K562 (cell line): ENCODE results near the gene S100A7A. TPM values are rescaled to one million over a fixed set of nuclear protein-coding genes. Genes with fewer than 3 reads are reported as not detected.

Experiments used
- BCL6 ChIP-seq: fragments of 250-450 bp; sonication (Bioruptor Pico); IDR thresholded peaks from 2 replicates; pipeline ENCODE4 v1.4.0; 2020
- EHMT2 ChIP-seq: fragments of 450-650 bp; IDR thresholded peaks from 2 replicates; pipeline ENCODE4 v1.6.1; 2018; ENCODE audit warnings: antibody characterized with exemption
- HDAC1 ChIP-seq, 2 experiments: fragments of 450-650 bp; IDR thresholded peaks; 2 replicates each; pipeline ENCODE4 v1.6.1; 2016 to 2017; ENCODE audit warnings: inconsistent platforms in 1 of 2, mild to moderate bottlenecking in 1 of 2, moderate library complexity in 1 of 2
- MAZ ChIP-seq, 2 experiments: fragments of 450-650 bp in 1 of 2; sonication (generic) in 1 of 2; formaldehyde crosslinking; IDR thresholded peaks in 1 of 2; conservative IDR thresholded peaks in 1 of 2; 2 replicates each; pipeline versions ENCODE4 v1.4.0 to v1.5.0; 2020; ENCODE audit warnings: mild to moderate bottlenecking in 1 of 2, missing genetic modification reagents in 1 of 2
- MTA2 ChIP-seq: fragments of 450-650 bp; IDR thresholded peaks from 2 replicates; pipeline ENCODE4 v1.6.1; 2016; ENCODE audit warnings: low read depth
- RAD21 ChIP-seq, 2 experiments: fragments of 250-450 bp in 1 of 2; fragments of 450-650 bp in 1 of 2; sonication (Bioruptor Pico) in 1 of 2; formaldehyde crosslinking in 1 of 2; IDR thresholded peaks in 1 of 2; conservative IDR thresholded peaks in 1 of 2; 2 replicates each; pipeline versions ENCODE4 v1.4.0 to v1.8.0; 2020 to 2022; ENCODE audit warnings: mild to moderate bottlenecking in 2 of 2, moderate library complexity in 1 of 2
- RB1 ChIP-seq: fragments of 450-650 bp; IDR thresholded peaks from 2 replicates; pipeline ENCODE4 v1.6.1; 2017; ENCODE audit warnings: low read depth, mild to moderate bottlenecking
- SMC3 ChIP-seq: conservative IDR thresholded peaks from 2 replicates; pipeline ENCODE4 v1.6.1; 2011; ENCODE audit warnings: low read depth, low read length, improper control_type of control experiment; ENCODE audit not compliant: insufficient read depth
- SRF ChIP-seq, 2 experiments: fragments of 250-450, 450-650 bp in 1 of 2; sonication (Bioruptor Pico) in 1 of 2; sonication (generic) in 1 of 2; formaldehyde crosslinking; IDR thresholded peaks; 2 replicates each; pipeline versions ENCODE4 v1.5.0 to v1.5.1; 2020 to 2022; ENCODE audit warnings: mild to moderate bottlenecking in 1 of 2, missing genetic modification reagents in 1 of 2
- polyA plus RNA-seq, 8 experiments: library from polyadenylated mRNA; depleted of rRNA in 4 of 8; stranded (reverse) in 5 of 8; unstranded in 3 of 8; fragments of >200 nt; fragmentation: Nextera tagmentation in 2 of 8; fragmentation: Illumina TruSeq in 1 of 8; extraction: Ambion mirVana in 2 of 8; extraction: Trizol in 1 of 8; gene quantifications; 2 replicates each; pipeline versions ENCODE4 v1.2.1 to v1.2.3, GENCODE V29; 2011 to 2014; ENCODE audit warnings: inconsistent platforms in 1 of 8, missing spikeins in 1 of 8
- total RNA-seq, 7 experiments: library from RNA; depleted of rRNA in 6 of 7; stranded (reverse); fragments of >200 nt in 6 of 7; fragmentation: Illumina TruSeq in 2 of 7; extraction: Trizol in 2 of 7; gene quantifications; 2 replicates each; pipeline versions ENCODE4 v1.2.1 to v1.2.3, GENCODE V29; 2011 to 2021; ENCODE audit warnings: low replicate concordance in 1 of 7
- TF ChIP-seq, protein P1 (sequence below), 2 experiments: fragments of 450-650 bp; formaldehyde crosslinking in 1 of 2; IDR thresholded peaks; 2 replicates each; pipeline versions ENCODE4 v1.4.0 to v1.6.1; 2014 to 2020; ENCODE audit warnings: mild to moderate bottlenecking in 2 of 2, borderline replicate concordance in 1 of 2, low read depth in 1 of 2
- TF ChIP-seq, protein P2 (sequence below): fragments of 250-450 bp; sonication (Bioruptor Pico); IDR thresholded peaks from 2 replicates; pipeline ENCODE4 v1.5.0; 2020; ENCODE audit warnings: mild to moderate bottlenecking, borderline replicate concordance
- TF ChIP-seq, protein P3 (sequence below): sonication (generic); formaldehyde crosslinking; IDR thresholded peaks from 2 replicates; pipeline ENCODE4 v1.9.0; 2022; ENCODE audit warnings: mild to moderate bottlenecking, missing genetic modification reagents
- TF ChIP-seq, protein P4 (sequence below): fragments of 450-650 bp; IDR thresholded peaks from 2 replicates; pipeline ENCODE4 v1.6.1; 2014; ENCODE audit warnings: low read depth, mild to moderate bottlenecking, moderate library complexity, borderline replicate concordance

S100A7A gene
- total and polyA plus RNA-seq, 9 of the 15 experiments (the other 6 are each of a cell fraction or from before 2014, with no cell fraction given) = not detected

DNA sequence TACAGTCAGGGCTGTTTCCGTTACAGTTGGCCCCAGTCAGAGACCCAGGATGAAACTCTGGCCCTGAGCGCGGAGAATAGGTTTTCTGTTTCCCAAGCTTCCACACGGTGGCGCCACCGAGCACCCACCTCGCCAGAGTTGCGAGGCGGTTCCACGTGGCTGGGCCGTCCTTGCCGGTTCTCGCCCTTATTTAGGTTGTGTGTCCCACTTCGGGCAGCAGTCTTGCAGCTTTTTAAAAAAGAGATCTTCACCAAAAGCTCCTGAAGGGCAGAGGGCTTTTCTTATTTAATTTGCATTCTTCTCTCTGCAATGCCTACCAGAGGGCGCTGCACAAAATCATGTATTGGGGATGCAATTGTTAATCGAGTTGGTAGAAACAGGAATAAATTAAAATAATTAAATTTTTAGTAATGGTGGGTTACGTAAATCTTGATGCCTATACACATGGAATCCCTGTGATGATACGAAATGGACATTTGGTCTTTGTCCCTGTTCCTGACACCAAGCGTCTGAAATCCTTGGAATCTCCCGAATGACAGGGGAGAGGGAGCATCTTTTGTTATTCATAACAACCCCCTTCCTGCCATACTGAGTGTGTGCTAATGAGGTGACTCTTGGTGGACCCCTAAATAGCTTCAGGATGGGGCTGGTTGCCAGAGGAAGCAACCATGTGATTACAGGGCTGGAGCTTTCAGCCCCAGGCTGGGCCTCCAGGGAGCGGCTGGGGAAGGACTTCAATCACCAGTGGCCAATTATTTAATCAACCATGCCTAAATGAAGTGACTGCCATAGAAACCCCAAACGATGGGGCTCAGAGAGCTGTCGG, 49.7 kb downstream of the S100A7A start (continued):
- TF ChIP-seq, protein P1, sequence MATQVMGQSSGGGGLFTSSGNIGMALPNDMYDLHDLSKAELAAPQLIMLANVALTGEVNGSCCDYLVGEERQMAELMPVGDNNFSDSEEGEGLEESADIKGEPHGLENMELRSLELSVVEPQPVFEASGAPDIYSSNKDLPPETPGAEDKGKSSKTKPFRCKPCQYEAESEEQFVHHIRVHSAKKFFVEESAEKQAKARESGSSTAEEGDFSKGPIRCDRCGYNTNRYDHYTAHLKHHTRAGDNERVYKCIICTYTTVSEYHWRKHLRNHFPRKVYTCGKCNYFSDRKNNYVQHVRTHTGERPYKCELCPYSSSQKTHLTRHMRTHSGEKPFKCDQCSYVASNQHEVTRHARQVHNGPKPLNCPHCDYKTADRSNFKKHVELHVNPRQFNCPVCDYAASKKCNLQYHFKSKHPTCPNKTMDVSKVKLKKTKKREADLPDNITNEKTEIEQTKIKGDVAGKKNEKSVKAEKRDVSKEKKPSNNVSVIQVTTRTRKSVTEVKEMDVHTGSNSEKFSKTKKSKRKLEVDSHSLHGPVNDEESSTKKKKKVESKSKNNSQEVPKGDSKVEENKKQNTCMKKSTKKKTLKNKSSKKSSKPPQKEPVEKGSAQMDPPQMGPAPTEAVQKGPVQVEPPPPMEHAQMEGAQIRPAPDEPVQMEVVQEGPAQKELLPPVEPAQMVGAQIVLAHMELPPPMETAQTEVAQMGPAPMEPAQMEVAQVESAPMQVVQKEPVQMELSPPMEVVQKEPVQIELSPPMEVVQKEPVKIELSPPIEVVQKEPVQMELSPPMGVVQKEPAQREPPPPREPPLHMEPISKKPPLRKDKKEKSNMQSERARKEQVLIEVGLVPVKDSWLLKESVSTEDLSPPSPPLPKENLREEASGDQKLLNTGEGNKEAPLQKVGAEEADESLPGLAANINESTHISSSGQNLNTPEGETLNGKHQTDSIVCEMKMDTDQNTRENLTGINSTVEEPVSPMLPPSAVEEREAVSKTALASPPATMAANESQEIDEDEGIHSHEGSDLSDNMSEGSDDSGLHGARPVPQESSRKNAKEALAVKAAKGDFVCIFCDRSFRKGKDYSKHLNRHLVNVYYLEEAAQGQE (IDR thresholded peaks at IDR 0.05; ENCODE audit: borderline replicate concordance) = peak; percentile 69; the same call in 1 of the 2 replicates
- TF ChIP-seq, protein P1 (CRISPR knock-in tag; IDR thresholded peaks at IDR 0.05; ENCODE audit: low read depth) = no peak
- peak; percentile 51; the same call in 1 of the 2 replicates for TF ChIP-seq SMC3
- TF ChIP-seq, protein P2, sequence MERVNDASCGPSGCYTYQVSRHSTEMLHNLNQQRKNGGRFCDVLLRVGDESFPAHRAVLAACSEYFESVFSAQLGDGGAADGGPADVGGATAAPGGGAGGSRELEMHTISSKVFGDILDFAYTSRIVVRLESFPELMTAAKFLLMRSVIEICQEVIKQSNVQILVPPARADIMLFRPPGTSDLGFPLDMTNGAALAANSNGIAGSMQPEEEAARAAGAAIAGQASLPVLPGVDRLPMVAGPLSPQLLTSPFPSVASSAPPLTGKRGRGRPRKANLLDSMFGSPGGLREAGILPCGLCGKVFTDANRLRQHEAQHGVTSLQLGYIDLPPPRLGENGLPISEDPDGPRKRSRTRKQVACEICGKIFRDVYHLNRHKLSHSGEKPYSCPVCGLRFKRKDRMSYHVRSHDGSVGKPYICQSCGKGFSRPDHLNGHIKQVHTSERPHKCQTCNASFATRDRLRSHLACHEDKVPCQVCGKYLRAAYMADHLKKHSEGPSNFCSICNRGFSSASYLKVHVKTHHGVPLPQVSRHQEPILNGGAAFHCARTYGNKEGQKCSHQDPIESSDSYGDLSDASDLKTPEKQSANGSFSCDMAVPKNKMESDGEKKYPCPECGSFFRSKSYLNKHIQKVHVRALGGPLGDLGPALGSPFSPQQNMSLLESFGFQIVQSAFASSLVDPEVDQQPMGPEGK (CRISPR knock-in tag) = no peak
- TF ChIP-seq, protein P3, sequence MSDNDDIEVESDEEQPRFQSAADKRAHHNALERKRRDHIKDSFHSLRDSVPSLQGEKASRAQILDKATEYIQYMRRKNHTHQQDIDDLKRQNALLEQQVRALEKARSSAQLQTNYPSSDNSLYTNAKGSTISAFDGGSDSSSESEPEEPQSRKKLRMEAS = peak; percentile 86
- TF ChIP-seq RB1 = peak; percentile 48; the same call in 1 of the 2 replicates
- no peak for TF ChIP-seq BCL6 (CRISPR knock-in tag)
- 0 out of 4 replicates have a peak, but pooled peaks of 1 of the 2 experiments have one; percentile 43 for TF ChIP-seq MAZ (CRISPR knock-in tag; conservative IDR thresholded peaks at IDR 0.05 in 1 of 2, IDR thresholded peaks at IDR 0.05 in 1 of 2)
- 0 out of 4 replicates have a peak, but pooled peaks of 1 of the 2 experiments have one; percentile 32 for TF ChIP-seq SRF (CRISPR knock-in tag; IDR thresholded peaks at IDR 0.05)
- no peak for TF ChIP-seq MTA2
- TF ChIP-seq RAD21 (CRISPR knock-in tag; conservative IDR thresholded peaks at IDR 0.05 in 1 of 2, IDR thresholded peaks at IDR 0.05 in 1 of 2) = peak; percentile 33 to 63
- TF ChIP-seq HDAC1 (IDR thresholded peaks at IDR 0.05) = peak in 1 of 2 experiments; percentile 16; a peak in 1 of 4 replicates
- TF ChIP-seq EHMT2 = peak; percentile 11; the same call in 1 of the 2 replicates
- TF ChIP-seq, protein P4, sequence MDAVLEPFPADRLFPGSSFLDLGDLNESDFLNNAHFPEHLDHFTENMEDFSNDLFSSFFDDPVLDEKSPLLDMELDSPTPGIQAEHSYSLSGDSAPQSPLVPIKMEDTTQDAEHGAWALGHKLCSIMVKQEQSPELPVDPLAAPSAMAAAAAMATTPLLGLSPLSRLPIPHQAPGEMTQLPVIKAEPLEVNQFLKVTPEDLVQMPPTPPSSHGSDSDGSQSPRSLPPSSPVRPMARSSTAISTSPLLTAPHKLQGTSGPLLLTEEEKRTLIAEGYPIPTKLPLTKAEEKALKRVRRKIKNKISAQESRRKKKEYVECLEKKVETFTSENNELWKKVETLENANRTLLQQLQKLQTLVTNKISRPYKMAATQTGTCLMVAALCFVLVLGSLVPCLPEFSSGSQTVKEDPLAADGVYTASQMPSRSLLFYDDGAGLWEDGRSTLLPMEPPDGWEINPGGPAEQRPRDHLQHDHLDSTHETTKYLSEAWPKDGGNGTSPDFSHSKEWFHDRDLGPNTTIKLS = peak; percentile 73
